PC-9 (cell line): ENCODE measurements around the gene FOSB.

Source experiments
- EZH2 ChIP-seq: fragments of 200-600 bp; sonication (generic); IDR thresholded peaks from 2 replicates; pipeline ENCODE4 v1.8.0; 2017; ENCODE audit warnings: antibody characterized with exemption, low read depth
- TF ChIP-seq, protein P1 (sequence below): fragments of 200-600 bp; sonication (generic); conservative IDR thresholded peaks from 2 replicates; pipeline ENCODE4 v1.6.1; 2017; ENCODE audit warnings: mixed run types, antibody characterized with exemption, mild to moderate bottlenecking, moderate library complexity

- TF ChIP-seq, protein P1, sequence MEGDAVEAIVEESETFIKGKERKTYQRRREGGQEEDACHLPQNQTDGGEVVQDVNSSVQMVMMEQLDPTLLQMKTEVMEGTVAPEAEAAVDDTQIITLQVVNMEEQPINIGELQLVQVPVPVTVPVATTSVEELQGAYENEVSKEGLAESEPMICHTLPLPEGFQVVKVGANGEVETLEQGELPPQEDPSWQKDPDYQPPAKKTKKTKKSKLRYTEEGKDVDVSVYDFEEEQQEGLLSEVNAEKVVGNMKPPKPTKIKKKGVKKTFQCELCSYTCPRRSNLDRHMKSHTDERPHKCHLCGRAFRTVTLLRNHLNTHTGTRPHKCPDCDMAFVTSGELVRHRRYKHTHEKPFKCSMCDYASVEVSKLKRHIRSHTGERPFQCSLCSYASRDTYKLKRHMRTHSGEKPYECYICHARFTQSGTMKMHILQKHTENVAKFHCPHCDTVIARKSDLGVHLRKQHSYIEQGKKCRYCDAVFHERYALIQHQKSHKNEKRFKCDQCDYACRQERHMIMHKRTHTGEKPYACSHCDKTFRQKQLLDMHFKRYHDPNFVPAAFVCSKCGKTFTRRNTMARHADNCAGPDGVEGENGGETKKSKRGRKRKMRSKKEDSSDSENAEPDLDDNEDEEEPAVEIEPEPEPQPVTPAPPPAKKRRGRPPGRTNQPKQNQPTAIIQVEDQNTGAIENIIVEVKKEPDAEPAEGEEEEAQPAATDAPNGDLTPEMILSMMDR: no peak
- TF ChIP-seq EZH2: no peak
Observed at GRCh38 chr19:45444318-45445041, 23.3 kb upstream of the FOSB start.
